HCT116 (cell line): ENCODE results near the gene ATP6V1B1.

Experiments
- CTCF ChIP-seq, 3 experiments: fragments of 200-600 bp in 1 of 3; sonication (generic) in 1 of 3; IDR thresholded peaks in 2 of 3; conservative IDR thresholded peaks in 1 of 3; 2 replicates each; pipeline ENCODE4 v1.5.1; 2012 to 2017; ENCODE audit warnings: low read depth in 2 of 3, low read length in 2 of 3, antibody characterized with exemption in 1 of 3, borderline replicate concordance in 1 of 3, control low read depth in 1 of 3, mild to moderate bottlenecking in 1 of 3, mixed read lengths in 1 of 3, mixed run types in 1 of 3, moderate library complexity in 1 of 3; ENCODE audit not compliant: insufficient read depth in 1 of 3
- EGR1 ChIP-seq: IDR thresholded peaks from 2 replicates; pipeline ENCODE4 v1.6.1; 2012; ENCODE audit warnings: low read depth
- EZH2 ChIP-seq: fragments of 200-600 bp; sonication (generic); IDR thresholded peaks from 2 replicates; pipeline ENCODE4 v1.6.1; 2017; ENCODE audit warnings: antibody characterized with exemption, mixed run types
- MAX ChIP-seq: IDR thresholded peaks from 2 replicates; pipeline ENCODE4 v1.6.1; 2012
- POLR2A ChIP-seq: IDR thresholded peaks from 2 replicates; pipeline ENCODE4 v1.7.0; 2011; ENCODE audit warnings: borderline replicate concordance; ENCODE audit not compliant: insufficient read depth, insufficient read length; ENCODE audit errors: extremely low read depth
- POLR2AphosphoS5 ChIP-seq: IDR thresholded peaks from 2 replicates; pipeline ENCODE4 v1.6.1; 2011; ENCODE audit warnings: mild to moderate bottlenecking, low read depth, low read length, moderate library complexity
- SRF ChIP-seq: IDR thresholded peaks from 2 replicates; pipeline ENCODE4 v1.6.1; 2012; ENCODE audit warnings: low read depth
- ZBTB33 ChIP-seq: IDR thresholded peaks from 2 replicates; pipeline ENCODE4 v1.6.1; 2011; ENCODE audit warnings: mild to moderate bottlenecking, low read length, moderate library complexity; ENCODE audit not compliant: insufficient replicate concordance; ENCODE audit errors: extremely low read depth

- TF ChIP-seq POLR2A (no peak), ZBTB33 (no peak), SRF (no peak), EZH2 (no peak), CTCF (IDR thresholded peaks at IDR 0.05 in 2 of 3, conservative IDR thresholded peaks at IDR 0.05 in 1 of 3; ENCODE audit: borderline replicate concordance in 1 of 3, insufficient read depth in 1 of 3, low read depth in 2 of 3, low read length in 2 of 3) (no peak), POLR2AphosphoS5 (no peak), MAX (no peak), EGR1 (no peak)
Measured at GRCh38 chr2:70981421-70981820, 45.7 kb downstream of the ATP6V1B1 start.
